ENCODE data around the gene PBX3.
A peak's percentile ranks its signal among the peaks of the same experiment; 100 is the strongest.

PBX3 gene

GRCh38 chr9:125960626-125961025 is 213.5 kb downstream of the PBX3 start:
- Mint-ChIP-seq H3K27ac (peak overlapping the region; percentile 31), H3K36me3 (ENCODE audit: low read depth) (peaks cover 49% of the 10 kb centered on the region), H3K4me3 (no peak overlapping the region), H3K9me3 (no peaks in the 10 kb centered on the region), H3K27me3 (no peaks in the 10 kb centered on the region), H3K4me1 (ENCODE audit: low read depth) (peaks cover 25% of the 10 kb centered on the region)
- intact Hi-C loops (cut with micrococcal nuclease): no loop called here

- H3K36me3 Mint-ChIP-seq (ENCODE audit: low read depth): peaks cover 53% of the 10 kb centered on the region
- peaks cover 25% of the 10 kb centered on the region for H3K4me1 Mint-ChIP-seq (ENCODE audit: low read depth)
- no peaks in the 10 kb centered on the region for H3K9me3 Mint-ChIP-seq
- H3K27ac Mint-ChIP-seq: peak overlapping the region; percentile 31
- intact Hi-C loops (cut with micrococcal nuclease): no loop called here
- no peak overlapping the region for H3K4me3 Mint-ChIP-seq
- no peaks in the 10 kb centered on the region for H3K27me3 Mint-ChIP-seq
Measured at GRCh38 chr9:125961072-125961471, 213.9 kb downstream of the PBX3 start.

- Mint-ChIP-seq H3K9me3 (no peaks in the 10 kb centered on the region), H3K4me1 (ENCODE audit: low read depth) (peaks cover 18% of the 10 kb centered on the region), H3K27ac (no peak overlapping the region), H3K4me3 (no peak overlapping the region), H3K27me3 (no peaks in the 10 kb centered on the region), H3K36me3 (ENCODE audit: low read depth) (peaks cover 64% of the 10 kb centered on the region)
- intact Hi-C loops (cut with micrococcal nuclease): no loop called here
Measured at GRCh38 chr9:125963932-125964331, 216.8 kb downstream of the PBX3 start.

GRCh38 chr9:125964702-125965225 is 217.6 kb downstream of the PBX3 start:
- peaks cover 18% of the 10 kb centered on the region for H3K4me1 Mint-ChIP-seq (ENCODE audit: low read depth)
- no peak overlapping the region for H3K27ac Mint-ChIP-seq
- no peaks in the 10 kb centered on the region for H3K9me3 Mint-ChIP-seq
- H3K4me3 Mint-ChIP-seq: no peak overlapping the region
- H3K27me3 Mint-ChIP-seq: no peaks in the 10 kb centered on the region
- peaks cover 64% of the 10 kb centered on the region for H3K36me3 Mint-ChIP-seq (ENCODE audit: low read depth)
- intact Hi-C loops (cut with micrococcal nuclease): no loop called here

GRCh38 chr9:125965477-125965876 is 218.3 kb downstream of the PBX3 start:
- H3K4me1 Mint-ChIP-seq (ENCODE audit: low read depth): peaks cover 17% of the 10 kb centered on the region
- H3K9me3 Mint-ChIP-seq: no peaks in the 10 kb centered on the region
- peaks cover 64% of the 10 kb centered on the region for H3K36me3 Mint-ChIP-seq (ENCODE audit: low read depth)
- H3K27ac Mint-ChIP-seq: no peak overlapping the region
- H3K27me3 Mint-ChIP-seq: no peaks in the 10 kb centered on the region
- H3K4me3 Mint-ChIP-seq: no peak overlapping the region
- intact Hi-C loops (cut with micrococcal nuclease): no loop called here

GRCh38 chr9:125966466-125966865 is 219.3 kb downstream of the PBX3 start:
- Mint-ChIP-seq H3K36me3 (ENCODE audit: low read depth) (peaks cover 64% of the 10 kb centered on the region), H3K27ac (no peak overlapping the region), H3K27me3 (no peaks in the 10 kb centered on the region), H3K4me3 (no peak overlapping the region), H3K4me1 (ENCODE audit: low read depth) (peaks cover 7% of the 10 kb centered on the region), H3K9me3 (no peaks in the 10 kb centered on the region)
- intact Hi-C loops (cut with micrococcal nuclease): no loop called here

- intact Hi-C loops (cut with micrococcal nuclease): no loop called here
- peaks cover under 1% of the 10 kb centered on the region for H3K4me1 Mint-ChIP-seq (ENCODE audit: low read depth)
- H3K27ac Mint-ChIP-seq: no peak overlapping the region
- no peak overlapping the region for H3K4me3 Mint-ChIP-seq
- H3K9me3 Mint-ChIP-seq: no peaks in the 10 kb centered on the region
- no peaks in the 10 kb centered on the region for H3K27me3 Mint-ChIP-seq
- peaks cover 59% of the 10 kb centered on the region for H3K36me3 Mint-ChIP-seq (ENCODE audit: low read depth)
Measured at GRCh38 chr9:125966959-125967711, 220.0 kb downstream of the PBX3 start.

GRCh38 chr9:125968714-125969374 is 221.7 kb downstream of the PBX3 start:
- intact Hi-C loops (cut with micrococcal nuclease): no loop called here
- Mint-ChIP-seq H3K27me3 (no peaks in the 10 kb centered on the region), H3K36me3 (ENCODE audit: low read depth) (peaks cover 42% of the 10 kb centered on the region), H3K4me1 (ENCODE audit: low read depth) (no peaks in the 10 kb centered on the region), H3K9me3 (no peaks in the 10 kb centered on the region), H3K4me3 (no peak overlapping the region), H3K27ac (no peak overlapping the region)

GRCh38 chr9:125969462-125969861 is 222.3 kb downstream of the PBX3 start:
- no peak overlapping the region for H3K4me3 Mint-ChIP-seq
- H3K4me1 Mint-ChIP-seq (ENCODE audit: low read depth): no peaks in the 10 kb centered on the region
- H3K36me3 Mint-ChIP-seq (ENCODE audit: low read depth): peaks cover 36% of the 10 kb centered on the region
- peaks cover 2% of the 10 kb centered on the region for H3K27me3 Mint-ChIP-seq
- intact Hi-C loops (cut with micrococcal nuclease): no loop called here
- no peaks in the 10 kb centered on the region for H3K9me3 Mint-ChIP-seq
- no peak overlapping the region for H3K27ac Mint-ChIP-seq

- no peaks in the 10 kb centered on the region for H3K9me3 Mint-ChIP-seq
- peaks cover 32% of the 10 kb centered on the region for H3K36me3 Mint-ChIP-seq (ENCODE audit: low read depth)
Measured at GRCh38 chr9:125969868-125970267, 222.7 kb downstream of the PBX3 start.

GRCh38 chr9:125970340-125970739 is 223.2 kb downstream of the PBX3 start:
- Mint-ChIP-seq H3K27ac (no peak overlapping the region), H3K4me3 (no peak overlapping the region), H3K27me3 (peaks cover 2% of the 10 kb centered on the region), H3K4me1 (ENCODE audit: low read depth) (no peaks in the 10 kb centered on the region), H3K9me3 (no peaks in the 10 kb centered on the region), H3K36me3 (ENCODE audit: low read depth) (peaks cover 27% of the 10 kb centered on the region)
- intact Hi-C loops (cut with micrococcal nuclease): no loop called here

More at GRCh38 chr9:125969868-125970267, 222.7 kb downstream of the PBX3 start:
- intact Hi-C loops (cut with micrococcal nuclease): no loop called here
- Mint-ChIP-seq H3K27me3 (peaks cover 2% of the 10 kb centered on the region), H3K4me3 (no peak overlapping the region), H3K27ac (no peak overlapping the region), H3K4me1 (ENCODE audit: low read depth) (no peaks in the 10 kb centered on the region)

GRCh38 chr9:125971050-125971449 is 223.9 kb downstream of the PBX3 start:
- Mint-ChIP-seq H3K36me3 (ENCODE audit: low read depth) (peaks cover 20% of the 10 kb centered on the region), H3K4me1 (ENCODE audit: low read depth) (no peaks in the 10 kb centered on the region), H3K27ac (no peak overlapping the region), H3K27me3 (peaks cover 2% of the 10 kb centered on the region), H3K9me3 (no peaks in the 10 kb centered on the region), H3K4me3 (no peak overlapping the region)
- intact Hi-C loops (cut with micrococcal nuclease): no loop called here

GRCh38 chr9:125972012-125972729 is 225.0 kb downstream of the PBX3 start:
- intact Hi-C loops (cut with micrococcal nuclease): no loop called here

GRCh38 chr9:125973547-125973946 is 226.4 kb downstream of the PBX3 start:
- intact Hi-C loops (cut with micrococcal nuclease): no loop called here
- Mint-ChIP-seq H3K4me1 (ENCODE audit: low read depth) (no peaks in the 10 kb centered on the region), H3K27me3 (peaks cover 2% of the 10 kb centered on the region), H3K9me3 (peaks cover 4% of the 10 kb centered on the region), H3K27ac (no peak overlapping the region), H3K4me3 (no peak overlapping the region), H3K36me3 (ENCODE audit: low read depth) (no peaks in the 10 kb centered on the region)

More at GRCh38 chr9:125972012-125972729, 225.0 kb downstream of the PBX3 start:
- no peaks in the 10 kb centered on the region for H3K9me3 Mint-ChIP-seq
- no peaks in the 10 kb centered on the region for H3K4me1 Mint-ChIP-seq (ENCODE audit: low read depth)
- H3K4me3 Mint-ChIP-seq: no peak overlapping the region
- H3K36me3 Mint-ChIP-seq (ENCODE audit: low read depth): peaks cover 9% of the 10 kb centered on the region
- H3K27me3 Mint-ChIP-seq: peaks cover 2% of the 10 kb centered on the region
- no peak overlapping the region for H3K27ac Mint-ChIP-seq

All from dendritic cell treated with granulocyte-macrophage colony-stimulating factor and Interleukin-4, amounts not matched to agents 40 ng/mL and 50 ng/mL, for 4 days (primary cell).